ENCODE measurements around the gene C10orf53. TPM values are rescaled to one million over a fixed set of nuclear protein-coding genes. Genes with fewer than 3 reads are reported as not detected.

C10orf53 gene
- total and polyA plus RNA-seq, 10 of the 15 experiments (the other 5 are each of a cell fraction or from before 2014, with no cell fraction given) = not detected

DNA sequence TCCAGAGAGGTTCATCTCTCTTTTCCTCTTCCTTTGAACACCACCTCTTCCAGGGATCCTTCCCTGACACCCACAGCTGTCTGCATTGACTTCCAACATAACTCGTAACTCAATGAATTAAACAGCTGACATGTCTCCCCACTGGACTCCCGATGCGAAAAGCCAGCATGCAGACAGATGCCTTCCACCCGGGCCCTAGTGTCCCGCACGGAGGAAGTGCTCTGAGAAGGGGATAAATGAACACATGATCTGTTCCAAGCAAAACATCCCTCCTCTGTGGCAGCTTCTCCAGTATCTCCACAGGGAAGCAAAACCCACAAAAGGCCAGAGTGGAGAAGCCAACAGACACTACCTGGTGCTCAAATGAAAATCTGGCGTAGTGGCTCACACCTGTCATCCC is 54.4 kb downstream of the C10orf53 start:
- no TSS peak for BruUV-seq (replicated peaks)
- H3K9ac ChIP-seq (ENCODE audit: control insufficient read depth, insufficient read depth, low read length) = no peak overlapping the region

More for the DNA sequence above, 54.4 kb downstream of the C10orf53 start:
- H2AFZ ChIP-seq (ENCODE audit: control insufficient read depth, low read depth, low read length) = no peak overlapping the region
- SMC1A ChIA-PET (ENCODE audit: uncharacterized antibody, unreplicated experiment) = no interaction called here
- CTCF ChIA-PET = no interaction called here
- RAD21 ChIA-PET (ENCODE audit: unreplicated experiment) = no interaction called here
- ATAC-seq (no peak), DNase-seq (ENCODE audit: low read depth, low spot score) (no peak), FAIRE-seq (no peak)
- POLR2A ChIA-PET = no interaction called here
- intact Hi-C loops (cut with micrococcal nuclease; ENCODE audit: unreplicated experiment) = no loop called here
- in situ Hi-C loops (cut with MboI) = no loop called here
- 79% methylated on average over 7 of the region's 7 CpGs for WGBS (ENCODE audit: insufficient coverage, insufficient replicate concordance, low lambda C conversion rate, missing lambda C conversion rate)
- H3K4me2 ChIP-seq (ENCODE audit: control insufficient read depth, insufficient read depth) = no peak overlapping the region
- no peaks in the 10 kb centered on the region for H3K9me3 ChIP-seq (replicated peaks; ENCODE audit: control insufficient read depth, insufficient read depth, low read length)
- TF ChIP-seq RELA (IDR thresholded peaks at IDR 0.05; ENCODE audit: borderline replicate concordance, partially characterized antibody) = no peak
- no peak for TF ChIP-seq ZNF217 (IDR thresholded peaks at IDR 0.05)
- TF ChIP-seq SMC3 (IDR thresholded peaks at IDR 0.05; ENCODE audit: borderline replicate concordance, low read length) = no peak
- TF ChIP-seq FOS (IDR thresholded peaks at IDR 0.05; ENCODE audit: borderline replicate concordance, extremely low read depth, insufficient read length) = no peak
- TF ChIP-seq, protein P1, sequence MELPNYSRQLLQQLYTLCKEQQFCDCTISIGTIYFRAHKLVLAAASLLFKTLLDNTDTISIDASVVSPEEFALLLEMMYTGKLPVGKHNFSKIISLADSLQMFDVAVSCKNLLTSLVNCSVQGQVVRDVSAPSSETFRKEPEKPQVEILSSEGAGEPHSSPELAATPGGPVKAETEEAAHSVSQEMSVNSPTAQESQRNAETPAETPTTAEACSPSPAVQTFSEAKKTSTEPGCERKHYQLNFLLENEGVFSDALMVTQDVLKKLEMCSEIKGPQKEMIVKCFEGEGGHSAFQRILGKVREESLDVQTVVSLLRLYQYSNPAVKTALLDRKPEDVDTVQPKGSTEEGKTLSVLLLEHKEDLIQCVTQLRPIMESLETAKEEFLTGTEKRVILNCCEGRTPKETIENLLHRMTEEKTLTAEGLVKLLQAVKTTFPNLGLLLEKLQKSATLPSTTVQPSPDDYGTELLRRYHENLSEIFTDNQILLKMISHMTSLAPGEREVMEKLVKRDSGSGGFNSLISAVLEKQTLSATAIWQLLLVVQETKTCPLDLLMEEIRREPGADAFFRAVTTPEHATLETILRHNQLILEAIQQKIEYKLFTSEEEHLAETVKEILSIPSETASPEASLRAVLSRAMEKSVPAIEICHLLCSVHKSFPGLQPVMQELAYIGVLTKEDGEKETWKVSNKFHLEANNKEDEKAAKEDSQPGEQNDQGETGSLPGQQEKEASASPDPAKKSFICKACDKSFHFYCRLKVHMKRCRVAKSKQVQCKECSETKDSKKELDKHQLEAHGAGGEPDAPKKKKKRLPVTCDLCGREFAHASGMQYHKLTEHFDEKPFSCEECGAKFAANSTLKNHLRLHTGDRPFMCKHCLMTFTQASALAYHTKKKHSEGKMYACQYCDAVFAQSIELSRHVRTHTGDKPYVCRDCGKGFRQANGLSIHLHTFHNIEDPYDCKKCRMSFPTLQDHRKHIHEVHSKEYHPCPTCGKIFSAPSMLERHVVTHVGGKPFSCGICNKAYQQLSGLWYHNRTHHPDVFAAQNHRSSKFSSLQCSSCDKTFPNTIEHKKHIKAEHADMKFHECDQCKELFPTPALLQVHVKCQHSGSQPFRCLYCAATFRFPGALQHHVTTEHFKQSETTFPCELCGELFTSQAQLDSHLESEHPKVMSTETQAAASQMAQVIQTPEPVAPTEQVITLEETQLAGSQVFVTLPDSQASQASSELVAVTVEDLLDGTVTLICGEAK (IDR thresholded peaks at IDR 0.05; ENCODE audit: borderline replicate concordance) = no peak
- TF ChIP-seq CREM (IDR thresholded peaks at IDR 0.05; ENCODE audit: low read depth) = no peak
- H3K27ac ChIP-seq (ENCODE audit: control insufficient read depth, insufficient read depth) = no peak overlapping the region
- no peak overlapping the region for H3K4me3 ChIP-seq
- no peaks in the 10 kb centered on the region for H3K4me1 ChIP-seq (ENCODE audit: control insufficient read depth, insufficient read depth, low read length)
- H3K27me3 ChIP-seq (replicated peaks in 1 of 2; ENCODE audit: control insufficient read depth in 2 of 2, insufficient read depth in 2 of 2, low read length in 1 of 2) = no peaks in the 10 kb centered on the region
- no peaks in the 10 kb centered on the region for H3K36me3 ChIP-seq (ENCODE audit: control insufficient read depth in 2 of 2, insufficient read depth in 2 of 2, low read length in 1 of 2)
- H4K20me1 ChIP-seq (ENCODE audit: control insufficient read depth, insufficient read depth) = no peaks in the 10 kb centered on the region; the same call in 1 of the 2 replicates
- no peaks in the 10 kb centered on the region for H3K79me2 ChIP-seq (ENCODE audit: control insufficient read depth, insufficient read depth, low read length)

All from GM12878 (cell line).